A172 (cell line): Measurements from ENCODE around the gene ABCF3. TPM values are rescaled to one million over a fixed set of nuclear protein-coding genes. Genes with fewer than 3 reads are reported as not detected.
"Not testable (repeated sequence)": the region's sequence is repeated elsewhere in the genome, so short reads cannot be mapped to it uniquely, and the experiment has no call there.

Source experiments
- DNase-seq: peaks from one replicate; pipeline ENCODE4 v3.0.0-alpha.2; 2015; ENCODE audit warnings: low spot score
- total RNA-seq: library from RNA; depleted of rRNA; stranded (reverse); fragments of >200 nt; shearing (Covaris generic); gene quantifications from 2 replicates; pipeline ENCODE4 v1.2.3, GENCODE V29; 2014; rRNA removed

The ABCF3 gene
- total RNA-seq = 32.3 and 46.9 TPM in 2 replicates

GRCh38 chr3:184186184-184186901 is at the start of gene ABCF3:
Gene ABCF3 (plus strand): TSS chr3:184186199. CDS start chr3:184186208, 9 bp downstream.
- peak; percentile 38 for DNase-seq

- DNase-seq = no peak
Observed at GRCh38 chr3:184140436-184140835, 45.6 kb upstream of the ABCF3 start.

GRCh38 chr3:184142199-184142598 is 43.8 kb upstream of the ABCF3 start:
- DNase-seq = no peak

GRCh38 chr3:184143327-184143726 is 42.7 kb upstream of the ABCF3 start:
- no peak for DNase-seq

- DNase-seq = no peak
Observed at GRCh38 chr3:184144505-184144904, 41.5 kb upstream of the ABCF3 start.

- peak; percentile 76 for DNase-seq
Observed at GRCh38 chr3:184145111-184145524, 40.9 kb upstream of the ABCF3 start.

GRCh38 chr3:184145751-184146270 is 40.2 kb upstream of the ABCF3 start:
- DNase-seq = no peak

GRCh38 chr3:184148076-184148475 is 37.9 kb upstream of the ABCF3 start:
- DNase-seq = no peak

GRCh38 chr3:184149123-184149522 is 36.9 kb upstream of the ABCF3 start:
- DNase-seq = no peak

GRCh38 chr3:184149770-184150169 is 36.2 kb upstream of the ABCF3 start:
- DNase-seq = not testable (repeated sequence)

- DNase-seq = peak; percentile 43
Observed at GRCh38 chr3:184154885-184155643, 30.9 kb upstream of the ABCF3 start, which contains the start of gene DVL3. Gene DVL3 (plus strand): TSS chr3:184155377. CDS start chr3:184155636, 259 bp downstream.

GRCh38 chr3:184155644-184156521 is 30.1 kb upstream of the ABCF3 start:
- DNase-seq = peak; percentile 26

- peak; percentile 27 for DNase-seq
Observed at GRCh38 chr3:184156522-184156955, 29.5 kb upstream of the ABCF3 start.

GRCh38 chr3:184157206-184157605 is 28.8 kb upstream of the ABCF3 start:
- no peak for DNase-seq

GRCh38 chr3:184158404-184158803 is 27.6 kb upstream of the ABCF3 start:
- no peak for DNase-seq

- DNase-seq = no peak
Observed at GRCh38 chr3:184160456-184160855, 25.5 kb upstream of the ABCF3 start.

GRCh38 chr3:184162571-184163070 is 23.4 kb upstream of the ABCF3 start:
- not testable (repeated sequence) for DNase-seq

GRCh38 chr3:184164648-184165330 is 21.2 kb upstream of the ABCF3 start:
- no peak for DNase-seq

GRCh38 chr3:184165543-184165942 is 20.5 kb upstream of the ABCF3 start:
- no peak for DNase-seq

GRCh38 chr3:184166671-184167070 is 19.3 kb upstream of the ABCF3 start:
- no peak for DNase-seq

GRCh38 chr3:184167786-184168185 is 18.2 kb upstream of the ABCF3 start:
- no peak for DNase-seq
